HG03457 (cell line): ENCODE data around the gene KCNN3.

Experiments used
- ATAC-seq: cut with Tn5 transposase; IDR thresholded peaks from one replicate; pipeline ENCODE4 v1.9.1; 2021; ENCODE audit warnings: moderate number of reproducible peaks; ENCODE audit not compliant: unreplicated experiment

KCNN3 gene

DNA sequence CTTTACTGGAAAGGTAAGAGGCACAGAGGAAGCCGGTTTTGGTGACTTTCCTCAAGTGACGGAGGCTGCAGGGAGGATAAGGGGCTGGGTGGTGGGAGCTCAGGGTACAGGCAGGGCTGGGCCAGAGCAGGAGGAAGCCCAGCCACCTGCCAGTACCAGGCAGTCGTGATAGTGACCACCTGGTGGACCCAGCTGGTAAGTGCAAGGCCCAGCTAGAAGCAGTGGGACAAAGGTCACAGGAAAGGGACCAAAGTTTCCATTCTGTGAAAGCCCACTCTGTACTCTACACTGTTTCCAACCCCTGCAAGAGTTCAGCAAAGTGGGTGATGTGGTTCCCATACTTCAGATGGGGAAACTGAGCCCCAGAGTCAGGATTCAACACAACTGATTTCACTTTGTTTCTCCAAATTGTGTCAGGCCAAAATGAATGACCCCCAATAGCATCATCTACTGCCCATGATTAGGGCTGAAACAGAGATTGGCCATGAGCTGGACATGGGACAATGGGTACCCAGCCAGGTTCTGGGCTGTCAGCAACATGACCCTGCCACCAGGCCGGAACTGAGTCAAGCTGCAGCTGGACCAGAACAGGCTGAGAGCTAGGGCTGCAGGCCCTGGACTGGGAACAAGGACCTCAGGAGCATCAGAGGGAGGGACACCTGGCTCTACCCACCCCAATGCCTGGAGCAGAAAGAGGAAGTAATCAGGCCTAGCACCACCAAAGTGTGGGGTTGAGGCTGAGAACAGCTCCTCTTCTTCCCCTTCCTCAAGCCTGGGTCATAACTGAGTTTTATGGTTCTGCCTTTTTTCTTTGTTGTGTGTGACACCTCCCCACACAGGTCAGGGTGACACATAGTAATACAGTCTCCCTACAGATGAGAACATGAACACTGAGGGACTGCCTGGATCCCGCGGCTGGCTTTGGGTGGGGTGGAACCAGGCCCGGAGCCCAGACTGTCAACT is 50.2 kb downstream of the KCNN3 start:
- no peak for ATAC-seq

DNA sequence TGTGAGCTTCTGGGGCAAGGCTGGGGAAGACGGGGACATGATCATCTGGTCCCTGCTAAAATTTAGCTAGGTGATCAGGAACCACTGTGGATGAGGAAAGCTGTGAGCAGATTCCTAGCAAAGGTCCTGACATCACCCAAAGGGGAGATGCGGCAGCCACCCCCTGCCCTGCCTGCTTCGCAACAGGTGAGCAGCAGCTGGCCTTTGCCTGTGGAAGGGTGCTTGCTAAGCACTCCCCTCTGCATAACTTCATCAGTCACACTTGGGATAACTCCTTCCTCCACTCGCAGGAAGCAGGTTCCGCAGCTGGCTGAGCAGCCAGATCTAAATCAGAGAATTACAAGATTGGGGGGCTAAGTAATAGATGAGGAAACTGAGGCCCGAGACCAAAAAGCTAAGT is 51.2 kb downstream of the KCNN3 start:
- no peak for ATAC-seq

DNA sequence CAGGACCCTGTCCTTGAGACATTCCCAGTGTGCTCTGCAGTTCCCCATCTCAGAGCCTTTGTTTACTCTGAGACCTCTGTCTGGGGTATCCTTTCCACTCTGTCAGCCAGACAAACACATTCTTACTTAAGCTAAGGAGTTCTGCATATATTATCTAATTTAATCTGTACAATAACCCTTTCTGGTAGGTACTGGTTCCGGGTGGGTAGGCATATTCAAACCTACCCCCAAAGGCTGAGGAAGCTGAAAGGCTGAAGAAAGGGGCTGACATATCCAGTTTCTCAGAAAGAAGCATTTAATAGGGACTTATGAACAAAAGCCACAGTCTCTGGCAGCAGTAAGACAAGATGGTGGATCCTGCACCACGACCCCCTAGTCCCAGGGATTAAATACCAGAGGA is 53.1 kb downstream of the KCNN3 start:
- no peak for ATAC-seq

DNA sequence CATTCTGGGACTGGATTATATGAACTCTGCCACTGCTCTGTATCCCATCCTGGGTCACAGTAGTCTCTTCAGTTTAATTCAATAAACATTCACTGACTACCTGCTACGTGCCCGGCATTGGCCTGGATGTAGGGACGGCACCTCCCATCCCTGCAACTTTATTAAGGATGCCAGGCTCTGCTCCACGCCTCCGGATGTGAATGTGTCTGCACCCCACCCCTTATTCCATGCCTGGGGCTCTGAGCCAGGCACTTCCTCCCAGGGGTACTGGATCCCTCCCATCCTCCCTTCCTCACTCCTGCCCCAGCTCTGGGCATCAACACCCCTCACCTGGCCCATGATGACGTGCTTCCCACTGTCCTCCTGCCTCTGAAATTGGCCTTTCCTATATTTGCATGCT is 53.7 kb downstream of the KCNN3 start:
- no peak for ATAC-seq

DNA sequence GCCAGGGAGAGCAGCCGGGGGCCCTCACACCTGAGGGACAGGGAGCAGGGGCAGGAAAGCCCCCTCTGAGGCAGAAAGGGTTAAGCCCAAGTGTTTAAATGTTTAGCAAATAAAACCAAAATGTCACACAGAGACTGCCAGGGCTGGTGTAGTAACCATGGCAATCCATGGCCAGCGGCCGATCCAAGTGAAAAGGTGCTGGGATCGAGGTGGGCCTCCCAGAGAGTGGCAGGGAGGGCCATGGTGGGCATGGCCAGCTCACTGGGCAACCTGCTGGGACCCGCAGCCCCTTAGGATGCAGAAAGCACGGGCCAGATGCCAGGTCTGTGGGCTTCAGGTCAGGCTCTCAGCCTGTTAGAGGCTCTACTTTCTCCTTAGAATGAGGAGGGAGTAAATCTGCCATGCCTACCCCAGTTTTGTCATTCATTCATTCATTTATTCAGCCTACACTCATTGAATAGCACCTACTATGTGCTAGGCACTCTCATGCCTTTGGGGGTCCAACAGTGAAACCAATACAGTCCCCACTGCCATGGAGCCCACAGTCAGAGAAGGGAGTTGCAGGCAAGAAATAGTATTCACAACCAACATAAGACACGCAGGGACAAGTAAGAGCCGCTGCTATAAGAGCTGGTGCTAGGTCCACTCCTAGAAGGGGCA is 56.1 kb downstream of the KCNN3 start:
- ATAC-seq: no peak

DNA sequence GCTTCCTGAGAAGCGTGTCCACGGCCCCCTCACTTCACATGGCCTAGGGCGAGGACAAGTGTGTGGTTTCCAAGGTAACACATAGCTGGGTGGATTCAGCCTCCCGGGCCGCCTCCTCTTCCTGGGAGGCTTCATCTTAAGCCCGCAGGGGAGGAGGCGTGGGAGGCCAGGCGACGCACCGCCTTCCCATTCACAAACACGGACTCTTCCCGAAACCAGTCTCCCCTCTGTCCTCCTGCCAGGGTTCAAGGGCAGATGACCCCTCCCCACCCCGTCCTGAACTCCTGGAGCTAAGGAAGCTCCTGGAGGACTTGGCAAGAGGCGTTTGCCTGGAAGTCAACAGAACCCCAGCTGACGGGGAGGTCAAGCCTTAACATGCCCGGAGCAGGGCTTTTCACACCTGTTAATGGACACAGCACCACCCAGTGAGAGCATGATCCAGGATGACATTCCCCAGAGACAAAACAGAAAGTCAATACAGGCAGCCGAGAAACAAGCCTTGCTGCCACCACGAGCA is 56.7 kb downstream of the KCNN3 start:
- no peak for ATAC-seq

DNA sequence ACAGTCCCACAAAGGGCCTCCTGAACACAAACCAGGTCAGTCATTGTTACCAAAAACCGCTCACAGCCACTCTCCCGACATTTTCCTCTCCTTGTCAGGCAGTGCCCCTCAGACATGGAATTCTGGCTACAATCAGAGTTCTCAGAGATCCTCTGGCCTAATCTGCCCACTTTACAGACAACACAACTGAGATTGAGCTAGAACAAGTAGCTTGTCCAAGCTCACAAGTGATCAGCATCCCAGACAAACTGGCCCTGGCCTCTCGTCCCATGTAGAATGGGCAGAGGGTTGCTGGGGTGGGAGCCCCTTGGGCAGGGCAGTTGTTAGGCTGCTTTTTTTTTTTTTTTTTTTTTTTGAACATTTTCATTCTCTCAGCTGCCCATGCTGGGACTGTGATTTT is 57.2 kb downstream of the KCNN3 start:
- no peak for ATAC-seq

DNA sequence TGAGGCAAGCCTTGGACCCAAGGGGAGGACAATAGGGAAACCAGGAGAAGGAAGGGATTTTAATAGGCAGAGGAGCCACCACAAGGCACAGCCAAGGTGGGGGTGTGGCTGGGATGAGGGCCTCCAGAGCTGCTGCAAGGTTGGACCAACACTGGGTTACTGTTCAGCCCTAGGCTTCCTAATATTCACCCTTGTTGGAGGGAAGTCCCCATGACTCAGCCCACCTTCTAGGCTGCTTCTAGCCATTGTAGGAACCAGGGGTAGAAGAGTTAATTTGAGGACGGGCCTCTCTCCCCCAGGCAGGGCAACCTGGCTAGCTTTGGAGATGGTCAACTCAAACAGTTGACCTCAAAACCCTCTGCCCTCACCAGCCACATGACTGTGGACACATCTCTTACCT is 59.5 kb downstream of the KCNN3 start:
- no peak for ATAC-seq

DNA sequence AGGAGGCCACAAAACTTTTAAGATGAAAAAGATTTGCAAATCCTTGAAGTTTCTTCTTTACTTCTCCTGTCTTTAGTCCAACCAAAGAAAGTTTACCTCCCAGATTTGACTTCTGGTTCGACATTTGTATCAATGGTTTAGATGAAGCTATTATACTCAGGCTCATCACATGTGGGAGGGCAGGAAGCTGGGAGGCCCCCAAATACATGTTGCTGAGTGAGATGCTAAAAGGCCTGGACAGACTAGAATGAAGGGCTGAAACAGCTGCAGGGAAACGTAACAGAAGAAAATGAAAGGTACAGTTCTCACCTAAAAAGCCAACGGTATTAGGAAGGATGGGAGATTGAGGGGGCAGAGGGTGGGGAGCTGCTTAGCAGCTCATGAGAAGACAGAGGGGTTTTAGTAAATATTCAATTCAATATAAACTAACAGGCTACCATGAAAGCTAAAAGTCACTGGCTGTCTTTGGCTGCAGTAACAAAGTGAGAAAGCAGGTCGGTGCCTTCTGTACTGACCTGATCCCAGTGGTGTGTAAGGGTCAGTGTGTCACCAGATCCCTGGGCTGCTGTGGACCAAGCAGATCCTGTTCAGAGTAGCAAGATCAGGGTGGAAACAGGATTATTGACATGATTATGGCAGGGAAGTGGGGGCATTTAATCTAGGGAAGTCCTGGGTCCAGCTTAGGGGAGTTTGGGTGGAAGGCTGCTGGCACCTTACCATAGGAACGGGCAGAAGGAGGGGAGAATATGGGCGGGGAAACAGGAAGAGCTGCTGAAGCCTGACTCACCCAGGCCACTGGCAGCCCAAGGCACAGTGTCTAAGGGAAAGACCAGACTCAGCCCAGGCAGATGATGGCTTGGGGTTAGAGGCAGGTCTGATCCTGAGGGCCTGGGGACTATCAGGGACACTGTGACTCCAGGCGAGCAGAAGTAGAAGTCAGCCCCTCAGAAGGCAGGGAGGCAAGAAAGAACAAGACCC is 60.4 kb downstream of the KCNN3 start:
- ATAC-seq: no peak

DNA sequence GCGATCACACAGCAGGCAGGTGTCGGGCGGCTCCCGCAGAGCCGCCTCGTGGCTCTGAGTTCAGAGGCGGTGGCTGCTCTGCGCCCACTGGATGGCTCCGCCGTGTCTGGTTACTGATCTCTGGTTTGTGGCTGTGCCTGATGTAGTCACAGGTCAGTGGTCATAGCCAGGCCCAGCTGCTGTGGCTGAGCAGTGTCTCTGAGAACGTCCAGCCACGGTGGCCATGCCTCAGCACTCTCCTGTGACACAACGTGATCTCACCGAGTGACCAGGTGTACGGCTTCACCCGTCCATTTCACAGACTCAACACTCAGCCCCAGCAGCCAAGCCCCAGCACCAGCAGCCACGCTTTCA is 61.2 kb downstream of the KCNN3 start:
- ATAC-seq: no peak

DNA sequence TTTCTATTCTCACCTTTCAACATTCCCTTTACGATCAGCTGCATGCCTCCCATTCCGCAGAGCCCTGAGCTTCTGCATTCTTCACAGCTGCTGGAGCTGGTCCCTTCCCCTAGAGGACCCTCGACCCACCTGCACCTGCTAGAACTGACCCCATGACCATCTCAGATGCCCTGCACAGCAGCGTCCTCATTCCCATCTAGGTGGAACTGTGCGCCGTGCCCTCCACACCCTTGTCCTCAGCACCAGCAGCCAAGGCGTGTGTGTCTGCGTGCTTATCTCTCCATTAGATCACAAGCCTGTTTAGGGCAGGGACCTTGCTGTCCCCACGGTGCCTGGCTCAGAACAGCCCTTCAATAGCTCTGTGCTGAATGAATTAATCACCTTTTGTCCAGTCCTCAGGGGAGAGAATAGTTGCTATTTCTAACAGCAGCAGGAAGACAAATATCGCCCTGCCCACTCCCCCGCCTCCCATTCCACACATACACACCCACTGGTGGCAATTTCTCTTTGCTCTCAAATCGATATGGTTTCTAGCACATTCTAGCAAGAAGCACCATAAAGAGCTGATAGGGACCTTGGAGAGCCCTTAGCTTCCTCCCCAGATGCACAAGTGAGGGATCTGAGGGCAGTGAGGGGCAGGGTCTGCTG is 61.7 kb downstream of the KCNN3 start:
- ATAC-seq: no peak

DNA sequence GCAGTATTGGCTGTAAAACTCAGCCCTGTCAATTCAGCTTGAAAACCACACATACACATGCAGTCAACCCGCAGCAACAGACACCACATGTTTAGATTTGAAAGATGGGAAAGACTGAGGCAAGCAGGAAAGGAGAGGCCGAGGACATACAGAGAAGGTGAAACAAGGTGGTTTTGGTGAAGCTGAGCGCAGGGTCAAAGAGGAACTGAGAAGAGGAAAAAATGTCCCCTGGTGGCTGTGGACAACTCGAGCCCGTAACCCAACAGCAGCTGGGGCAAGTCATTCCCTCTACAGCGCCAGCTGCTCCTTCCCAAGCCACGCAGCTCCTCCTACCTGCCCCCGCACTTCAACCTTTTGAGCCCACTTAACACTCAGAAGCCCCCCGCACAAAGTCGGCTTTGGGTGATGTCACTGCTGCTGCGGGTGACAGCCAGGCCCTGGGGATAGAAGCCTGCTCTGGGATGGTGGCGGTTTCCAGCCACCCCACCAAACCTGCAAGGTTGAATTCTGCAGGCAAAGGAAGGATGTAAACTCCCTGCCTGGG is 63.0 kb downstream of the KCNN3 start:
- peak; percentile 55 for ATAC-seq

DNA sequence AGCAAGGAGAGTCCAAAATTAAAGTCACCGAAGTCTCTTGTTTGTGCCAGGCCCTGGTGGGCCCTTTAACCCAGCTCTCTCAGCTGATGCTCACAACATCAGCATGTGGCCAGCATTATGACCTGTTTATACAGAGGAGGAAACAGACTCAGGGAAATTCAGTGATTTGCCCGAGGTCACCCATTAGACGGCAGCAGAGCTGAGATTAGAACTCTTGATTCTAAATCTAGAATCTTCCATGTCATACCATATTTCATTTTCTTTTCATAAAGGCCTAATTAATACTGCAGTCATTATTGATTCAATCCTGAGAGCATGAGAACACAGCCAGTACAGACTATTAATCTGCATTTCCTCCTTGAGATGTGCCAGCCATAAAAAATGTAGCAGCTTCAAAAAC is 63.7 kb downstream of the KCNN3 start:
- no peak for ATAC-seq

DNA sequence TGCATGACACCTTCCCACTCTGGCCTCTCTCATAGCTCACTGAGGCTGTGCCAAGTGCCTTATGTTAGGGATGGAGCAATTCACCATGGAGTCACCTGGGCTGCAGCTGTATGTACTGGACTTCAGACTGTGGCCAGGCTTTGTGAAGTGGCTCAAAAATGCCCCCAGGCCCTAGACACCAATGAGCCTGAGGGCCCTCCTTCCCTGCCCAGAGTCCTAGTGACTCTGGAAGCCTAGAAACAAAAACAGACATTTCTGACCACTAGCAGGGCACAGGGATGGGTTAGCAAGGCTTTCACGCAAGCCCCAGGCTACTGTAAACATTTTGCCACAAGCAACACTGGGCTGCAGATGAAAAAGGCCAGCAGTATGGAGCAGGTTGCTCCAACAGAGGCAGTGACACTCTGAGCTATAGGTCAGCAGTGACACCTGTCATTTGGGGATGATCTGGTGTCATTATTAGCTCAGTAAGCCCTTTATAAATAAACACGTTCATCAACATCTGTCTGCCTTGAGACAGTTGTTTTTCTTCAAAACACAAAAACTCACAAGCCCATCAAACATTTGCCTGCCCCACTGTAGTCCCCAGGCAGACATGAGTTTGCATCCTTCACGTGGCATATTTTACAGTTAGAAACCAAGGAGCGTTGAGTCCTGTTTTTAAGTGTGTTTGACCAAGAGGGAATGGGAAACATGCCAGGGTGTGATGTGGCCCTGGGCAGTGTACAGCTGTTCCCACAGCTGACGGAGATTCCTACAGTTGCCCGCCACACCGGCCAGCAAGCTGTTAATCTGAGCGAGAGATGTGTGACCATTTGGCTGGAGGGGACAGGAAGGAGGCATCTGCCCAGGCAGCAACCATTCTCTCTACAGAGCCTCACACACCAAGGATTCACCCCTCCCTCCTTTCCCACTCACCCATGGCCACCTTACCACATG is 66.8 kb downstream of the KCNN3 start:
- ATAC-seq: no peak

DNA sequence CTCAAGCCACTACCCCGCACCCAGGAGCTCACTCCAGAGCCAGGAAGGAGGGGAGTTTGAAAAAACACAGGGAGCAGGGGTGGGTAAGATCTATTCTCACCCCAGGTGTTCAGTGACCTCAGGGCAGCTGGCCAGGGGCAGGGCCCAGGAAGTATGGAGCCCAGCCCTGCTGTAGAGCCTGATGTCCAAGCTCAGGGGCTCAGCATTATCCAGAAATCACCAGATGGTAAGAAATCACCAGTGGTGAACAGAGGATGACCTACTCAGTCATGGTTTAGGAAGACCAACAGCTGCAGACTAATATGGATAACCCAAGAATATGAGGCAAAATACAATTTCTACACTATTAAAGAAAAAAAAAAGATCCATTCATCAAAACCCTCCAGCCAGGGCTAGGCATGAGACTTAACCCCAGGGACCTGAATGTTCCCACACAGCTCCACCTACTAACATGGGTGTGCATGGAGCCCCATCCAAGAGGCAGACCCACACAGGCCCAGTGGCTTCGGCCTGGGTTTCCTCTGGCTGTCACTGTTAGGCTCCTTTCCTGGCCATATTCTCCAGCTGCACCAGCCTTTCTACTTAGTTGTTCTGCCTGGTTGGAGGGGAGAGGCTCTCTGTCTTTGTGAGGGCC is 67.6 kb downstream of the KCNN3 start:
- ATAC-seq: no peak

DNA sequence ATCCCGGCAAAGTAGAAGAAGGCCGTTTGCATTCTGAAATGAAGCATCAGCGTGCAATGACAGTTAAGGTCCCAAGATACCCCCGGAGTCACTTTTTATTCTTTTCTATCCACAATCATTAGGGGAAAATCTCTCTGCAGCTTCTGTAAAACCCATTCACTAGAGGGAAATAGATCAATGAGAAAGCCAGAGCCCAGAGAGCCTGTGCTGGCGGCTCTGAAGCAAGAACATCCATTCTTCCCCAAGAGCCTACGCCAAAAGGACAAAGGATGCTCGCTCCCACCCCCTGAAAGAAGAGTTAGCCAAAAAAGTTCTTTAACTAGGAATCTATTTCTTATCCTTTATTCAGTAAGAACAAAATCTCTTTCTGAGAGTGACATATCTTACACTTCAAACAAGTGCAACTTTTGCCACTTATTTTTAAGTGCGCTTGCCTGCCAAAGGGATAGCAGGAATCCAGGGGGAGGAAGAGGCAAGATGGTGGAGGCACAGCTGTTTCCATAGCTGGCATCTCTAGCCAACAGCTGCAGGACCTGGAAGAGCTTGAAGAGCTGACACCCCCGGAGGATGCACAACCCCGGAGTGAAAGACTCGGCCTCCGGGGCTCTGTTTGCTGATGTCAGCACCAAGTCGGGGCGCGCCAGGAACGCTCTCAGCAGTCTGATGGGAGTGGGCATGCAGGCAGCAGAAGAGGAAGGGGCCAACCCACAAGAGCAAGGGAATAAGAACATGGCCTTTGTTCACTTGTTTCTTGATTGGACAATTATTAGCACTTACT is 68.7 kb downstream of the KCNN3 start:
- no peak for ATAC-seq

DNA sequence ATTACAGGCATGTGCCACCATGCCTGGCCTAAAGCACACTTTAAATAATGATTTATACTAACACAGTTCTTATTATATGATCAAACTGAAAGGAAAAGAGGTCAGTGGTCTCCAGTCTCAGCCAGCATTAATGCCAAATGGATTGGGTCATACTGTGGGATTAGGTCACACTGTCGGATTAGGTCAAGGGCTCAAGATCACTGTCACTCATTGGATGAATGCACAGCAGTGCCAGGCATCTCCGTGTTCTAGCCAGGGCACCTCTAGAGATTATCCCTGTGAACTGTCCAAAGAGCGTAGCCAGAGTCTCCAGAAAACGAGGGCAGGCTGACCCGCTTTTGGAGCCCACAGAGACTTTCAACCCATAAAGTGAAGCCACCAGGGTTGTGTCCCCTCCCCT is 70.9 kb downstream of the KCNN3 start:
- ATAC-seq: no peak

DNA sequence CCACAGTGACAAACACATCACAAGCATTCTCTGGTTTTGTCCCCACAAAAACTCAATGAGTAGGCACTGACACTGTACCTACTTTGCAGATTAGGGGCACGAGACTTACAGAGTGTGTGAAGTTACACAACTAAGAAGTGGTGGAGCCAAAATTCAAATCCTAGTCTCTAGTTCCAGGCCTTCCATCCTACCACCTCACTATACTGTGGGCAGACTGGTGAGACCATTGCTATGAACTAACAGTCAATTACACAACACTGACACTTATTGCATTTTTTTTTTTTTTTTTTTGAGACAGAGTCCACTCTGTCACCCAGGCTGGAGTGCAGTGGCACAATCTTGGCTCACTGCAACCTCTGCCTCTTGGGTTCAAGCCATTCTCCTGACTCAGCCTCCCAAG is 71.4 kb downstream of the KCNN3 start:
- ATAC-seq: no peak
